H1 (cell line): ENCODE data around the gene SLC19A1.

ENCODE experiments used
- CBX5 ChIP-seq: fragments of 300-800, 300-1000 bp; sonication (generic); IDR thresholded peaks from 2 replicates; pipeline ENCODE4 v1.7.1; 2016; ENCODE audit warnings: antibody characterized with exemption, low read length, low read depth
- CTCF ChIP-seq, 3 experiments: IDR thresholded peaks; 1 replicate in 2 of 3; 2 replicates in 1 of 3; pipeline versions ENCODE4 v1.5.1 to v1.6.1; 2011; ENCODE audit warnings: low read length in 3 of 3, mild to moderate bottlenecking in 3 of 3, inconsistent platforms in 2 of 3, low read depth in 1 of 3, moderate library complexity in 1 of 3; ENCODE audit not compliant: insufficient read depth in 1 of 3; ENCODE audit errors: control extremely low read depth in 1 of 3
- RAD21 ChIP-seq, 2 experiments: IDR thresholded peaks in 1 of 2; conservative IDR thresholded peaks in 1 of 2; 2 replicates each; pipeline ENCODE4 v1.6.1; 2011; ENCODE audit warnings: low read depth in 2 of 2, low read length in 2 of 2, improper control_type of control experiment in 1 of 2, inconsistent platforms in 1 of 2, mild to moderate bottlenecking in 1 of 2, moderate library complexity in 1 of 2

GRCh38 chr21:45469273-45470086 is 72.8 kb downstream of the SLC19A1 start:
- TF ChIP-seq CTCF (IDR thresholded peaks at IDR 0.05; ENCODE audit: control extremely low read depth in 1 of 3, insufficient read depth in 1 of 3, low read depth in 1 of 3, low read length in 3 of 3) (no peak), RAD21 (IDR thresholded peaks at IDR 0.05 in 1 of 2, conservative IDR thresholded peaks at IDR 0.05 in 1 of 2; ENCODE audit: low read depth in 2 of 2, low read length in 2 of 2) (no peak), CBX5 (no peak)
